Measurements from ENCODE around the gene ZSCAN5A. TPM values are rescaled to one million over a fixed set of nuclear protein-coding genes. Genes with fewer than 3 reads are reported as not detected.

ZSCAN5A gene
- total RNA-seq, 1 donor from 2014 or later, result 7.5 TPM

DNA sequence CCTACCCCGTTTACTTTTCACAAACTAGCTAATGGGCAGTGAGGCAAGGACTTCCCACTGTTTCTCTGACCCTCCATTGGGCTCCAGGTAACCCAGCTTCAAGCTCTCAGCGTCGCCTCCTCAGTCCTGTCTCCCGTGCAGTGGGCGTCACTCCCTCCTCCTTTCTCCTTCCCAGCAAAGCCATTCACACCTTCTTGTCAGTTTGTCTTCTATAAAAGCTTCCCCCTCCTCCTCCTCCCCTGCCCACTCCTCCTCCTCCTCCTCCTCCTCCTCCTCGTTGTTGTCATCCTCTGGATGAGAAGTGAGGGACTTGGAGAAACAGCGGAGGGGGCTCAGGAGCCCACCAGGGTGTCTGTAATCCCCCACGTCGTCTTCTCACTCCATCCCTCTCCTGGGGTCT, 140.6 kb downstream of the ZSCAN5A start:
- H3K9me3 Mint-ChIP-seq, result no peaks in the 10 kb centered on the region
- intact Hi-C loops (cut with micrococcal nuclease), result no loop called here
- H3K4me3 Mint-ChIP-seq, result no peak overlapping the region
- no peak for DNase-seq (ENCODE audit: low spot score)
- H3K4me1 Mint-ChIP-seq (ENCODE audit: low read depth), result no peaks in the 10 kb centered on the region
- no peak overlapping the region for H3K27ac Mint-ChIP-seq
- H3K36me3 Mint-ChIP-seq (ENCODE audit: low read depth), result no peaks in the 10 kb centered on the region
- H3K27me3 Mint-ChIP-seq (ENCODE audit: insufficient read depth), result peaks cover 4% of the 10 kb centered on the region

Other genes starting within 250 kb of the ZSCAN5A start
- 41.8 and 42.6 TPM in 2 replicates for gene ZNF787, start 193.5 kb downstream of the ZSCAN5A start, total RNA-seq
- 33.8 and 36.5 TPM in 2 replicates for gene ZNF444, start 173.6 kb downstream of the ZSCAN5A start, total RNA-seq
- not detected in 2 replicates for gene GALP, start 138.8 kb downstream of the ZSCAN5A start, total RNA-seq
- not detected in 2 replicates for gene ZSCAN5B, start 117.1 kb downstream of the ZSCAN5A start, total RNA-seq
- not detected in 2 replicates for gene ZSCAN5C, start 112.6 kb downstream of the ZSCAN5A start, total RNA-seq
- gene EDDM13, start 42.1 kb downstream of the ZSCAN5A start, total RNA-seq, result 0.29 and 0.51 TPM in 2 replicates
- 1.2 and 1.3 TPM in 2 replicates for gene ZNF582, start 78.7 kb upstream of the ZSCAN5A start, total RNA-seq
- gene ZNF583, start 89.5 kb upstream of the ZSCAN5A start, total RNA-seq, result 1.4 and 2.1 TPM in 2 replicates
- 0.05 and 0.07 TPM in 2 replicates for gene ZNF667, start 162.5 kb upstream of the ZSCAN5A start, total RNA-seq
- 0.05 and 0.16 TPM in 2 replicates for gene ZNF471, start 193.0 kb upstream of the ZSCAN5A start, total RNA-seq
- gene ZFP28, start 224.1 kb upstream of the ZSCAN5A start, total RNA-seq, result 1.4 and 2.8 TPM in 2 replicates